Activated B cell treated with CpG ODN at 0.5 μM for 24 hours (primary cell): ENCODE data around the gene SUGCT. TPM values are rescaled to one million over a fixed set of nuclear protein-coding genes. Genes with fewer than 3 reads are reported as not detected.
"Not testable (repeated sequence)": the region's sequence is repeated elsewhere in the genome, so short reads cannot be mapped to it uniquely, and the experiment has no call there.

Experiments used
- ATAC-seq: fragments of 200-7000 bp; cut with Tn5 transposase; one replicate; pipeline ENCODE4 v1.10.0; 2021; ENCODE audit warnings: low read depth, mild to moderate bottlenecking, moderate library complexity
- CTCF ChIA-PET: fragments of 350-600 bp; sonication (Branson Sonifier 250); formaldehyde crosslinking; loops from one replicate; lab custom pipeline; 2021; ENCODE audit warnings: antibody characterized with exemption; lab: Charles Lee
- POLR2A ChIA-PET: fragments of 350-600 bp; sonication (Branson Sonifier 250); formaldehyde crosslinking; loops from one replicate; lab custom pipeline; 2021; ENCODE audit warnings: antibody characterized with exemption; lab: Charles Lee
- DNase-seq: peaks from one replicate; pipeline ENCODE4 v3.0.0; 2022
- H3K27ac Mint-ChIP-seq: one replicate; pipeline ENCODE4 v1.8.0; 2020; ENCODE audit warnings: mixed read lengths
- H3K27me3 Mint-ChIP-seq: one replicate; pipeline ENCODE4 v1.8.0; 2021; ENCODE audit warnings: mixed read lengths
- H3K36me3 Mint-ChIP-seq: one replicate; pipeline ENCODE4 v1.8.0; 2021; ENCODE audit warnings: low read depth, mixed read lengths
- H3K4me1 Mint-ChIP-seq: one replicate; pipeline ENCODE4 v1.8.0; 2021; ENCODE audit warnings: mixed read lengths
- H3K4me3 Mint-ChIP-seq: one replicate; pipeline ENCODE4 v1.8.0; 2020; ENCODE audit warnings: mild to moderate bottlenecking, mixed read lengths
- H3K9me3 Mint-ChIP-seq: one replicate; pipeline ENCODE4 v1.8.0; 2020; ENCODE audit warnings: mixed read lengths
- intact Hi-C: fragments of 100-400 bp; cut with micrococcal nuclease; formaldehyde crosslinking; loops from one replicate; pipeline ENCODE4 v1.15.1; 2024
- total RNA-seq: library from RNA; stranded (reverse); gene quantifications from 2 replicates; pipeline ENCODE4 v1.2.3, GENCODE V29; 2022
- TF ChIP-seq, protein P1 (sequence below): fragments of 200-600 bp; IDR thresholded peaks from one replicate; pipeline ENCODE4 v1.8.0; 2022; ENCODE audit warnings: antibody characterized with exemption, mild to moderate bottlenecking

The SUGCT gene
- total RNA-seq, 1 donor from 2014 or later: 1.3 TPM

DNA sequence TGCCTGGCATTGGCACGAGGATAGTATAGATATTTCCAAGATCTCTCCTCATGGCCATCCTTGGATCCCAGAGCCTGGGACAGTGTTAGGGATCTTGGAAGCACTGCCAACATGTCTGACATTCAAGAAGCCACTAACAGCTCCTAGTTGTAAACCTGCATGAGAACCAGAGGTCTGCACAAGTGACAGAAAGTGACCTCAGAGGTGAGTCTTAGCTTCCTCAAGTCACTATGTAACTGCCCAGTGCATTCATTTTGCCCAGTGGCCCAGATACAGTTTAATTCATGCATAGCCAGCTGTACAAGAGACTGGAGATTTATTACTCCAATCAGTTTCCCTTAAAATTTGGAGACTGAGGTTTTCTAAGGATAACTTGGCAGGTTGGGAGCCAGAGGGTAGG lies 16.7 kb downstream of the SUGCT start:
- Mint-ChIP-seq H3K4me1 (no peaks in the 10 kb centered on the region), H3K36me3 (no peaks in the 10 kb centered on the region), H3K9me3 (no peaks in the 10 kb centered on the region), H3K27ac (no peak overlapping the region), H3K27me3 (peaks cover 13% of the 10 kb centered on the region), H3K4me3 (no peak overlapping the region)
- intact Hi-C loops: no loop called here
- DNase-seq (no peak), ATAC-seq (no peak)
- POLR2A ChIA-PET: no interaction called here
- TF ChIP-seq, protein P1, sequence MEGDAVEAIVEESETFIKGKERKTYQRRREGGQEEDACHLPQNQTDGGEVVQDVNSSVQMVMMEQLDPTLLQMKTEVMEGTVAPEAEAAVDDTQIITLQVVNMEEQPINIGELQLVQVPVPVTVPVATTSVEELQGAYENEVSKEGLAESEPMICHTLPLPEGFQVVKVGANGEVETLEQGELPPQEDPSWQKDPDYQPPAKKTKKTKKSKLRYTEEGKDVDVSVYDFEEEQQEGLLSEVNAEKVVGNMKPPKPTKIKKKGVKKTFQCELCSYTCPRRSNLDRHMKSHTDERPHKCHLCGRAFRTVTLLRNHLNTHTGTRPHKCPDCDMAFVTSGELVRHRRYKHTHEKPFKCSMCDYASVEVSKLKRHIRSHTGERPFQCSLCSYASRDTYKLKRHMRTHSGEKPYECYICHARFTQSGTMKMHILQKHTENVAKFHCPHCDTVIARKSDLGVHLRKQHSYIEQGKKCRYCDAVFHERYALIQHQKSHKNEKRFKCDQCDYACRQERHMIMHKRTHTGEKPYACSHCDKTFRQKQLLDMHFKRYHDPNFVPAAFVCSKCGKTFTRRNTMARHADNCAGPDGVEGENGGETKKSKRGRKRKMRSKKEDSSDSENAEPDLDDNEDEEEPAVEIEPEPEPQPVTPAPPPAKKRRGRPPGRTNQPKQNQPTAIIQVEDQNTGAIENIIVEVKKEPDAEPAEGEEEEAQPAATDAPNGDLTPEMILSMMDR: no peak
- CTCF ChIA-PET: no interaction called here

GRCh38 chr7:40156988-40157387 lies 22.2 kb downstream of the SUGCT start:
- Mint-ChIP-seq H3K9me3 (no peaks in the 10 kb centered on the region), H3K4me3 (no peak overlapping the region), H3K27me3 (no peaks in the 10 kb centered on the region), H3K27ac (no peak overlapping the region), H3K36me3 (no peaks in the 10 kb centered on the region), H3K4me1 (no peaks in the 10 kb centered on the region)
- CTCF ChIA-PET: no interaction called here
- POLR2A ChIA-PET: no interaction called here
- TF ChIP-seq, protein P1: no peak
- ATAC-seq: no peak
- intact Hi-C loops: no loop called here
- DNase-seq: no peak

GRCh38 chr7:40162516-40162915 lies 27.7 kb downstream of the SUGCT start:
- DNase-seq (no peak), ATAC-seq (no peak)
- POLR2A ChIA-PET: no interaction called here
- intact Hi-C loops: no loop called here
- H3K9me3 Mint-ChIP-seq: no peaks in the 10 kb centered on the region
- no peak overlapping the region for H3K27ac Mint-ChIP-seq
- no peaks in the 10 kb centered on the region for H3K27me3 Mint-ChIP-seq
- no peaks in the 10 kb centered on the region for H3K36me3 Mint-ChIP-seq
- CTCF ChIA-PET: interaction anchor here (0.7 kb wide), 1 partner anchor 8 kb away, joined by 3 read pairs; no protein-coding TSS in a partner anchor
- no peak overlapping the region for H3K4me3 Mint-ChIP-seq
- H3K4me1 Mint-ChIP-seq: no peaks in the 10 kb centered on the region
- TF ChIP-seq, protein P1: no peak

GRCh38 chr7:40165216-40165615 lies 30.4 kb downstream of the SUGCT start:
- intact Hi-C loops: no loop called here
- no peaks in the 10 kb centered on the region for H3K36me3 Mint-ChIP-seq
- ATAC-seq (no peak), DNase-seq (no peak)
- H3K27me3 Mint-ChIP-seq: no peaks in the 10 kb centered on the region
- H3K9me3 Mint-ChIP-seq: no peaks in the 10 kb centered on the region
- no peaks in the 10 kb centered on the region for H3K4me1 Mint-ChIP-seq
- H3K4me3 Mint-ChIP-seq: no peak overlapping the region
- TF ChIP-seq, protein P1: no peak
- H3K27ac Mint-ChIP-seq: no peak overlapping the region
- ChIA-PET CTCF (no interaction called here), POLR2A (no interaction called here)

DNA sequence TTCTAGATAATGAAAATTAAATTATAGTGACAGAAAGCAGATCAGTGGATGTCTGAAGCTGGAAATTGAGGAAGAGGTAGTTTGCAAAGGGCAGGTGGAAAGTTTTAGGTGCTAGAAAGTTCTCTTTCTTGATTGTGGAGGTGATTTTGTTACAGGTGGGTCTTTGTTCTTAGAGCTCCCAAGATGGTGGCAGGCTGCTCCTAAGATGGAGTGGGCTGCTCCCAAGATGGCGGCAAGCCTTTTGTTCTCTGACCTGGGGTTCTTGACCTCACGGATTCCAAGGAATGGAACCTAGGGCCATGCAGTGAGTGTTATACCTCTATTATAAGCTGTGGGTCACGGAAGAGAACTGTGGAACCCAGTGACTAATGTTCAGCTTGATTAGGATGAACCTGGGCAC lies 32.5 kb downstream of the SUGCT start:
- H3K4me1 Mint-ChIP-seq: no peaks in the 10 kb centered on the region
- no peak overlapping the region for H3K4me3 Mint-ChIP-seq
- H3K36me3 Mint-ChIP-seq: no peaks in the 10 kb centered on the region
- ChIA-PET CTCF (no interaction called here), POLR2A (no interaction called here)
- intact Hi-C loops: no loop called here
- H3K9me3 Mint-ChIP-seq: no peaks in the 10 kb centered on the region
- no peak overlapping the region for H3K27ac Mint-ChIP-seq
- no peaks in the 10 kb centered on the region for H3K27me3 Mint-ChIP-seq
- TF ChIP-seq, protein P1: no peak
- DNase-seq (no peak), ATAC-seq (no peak)

DNA sequence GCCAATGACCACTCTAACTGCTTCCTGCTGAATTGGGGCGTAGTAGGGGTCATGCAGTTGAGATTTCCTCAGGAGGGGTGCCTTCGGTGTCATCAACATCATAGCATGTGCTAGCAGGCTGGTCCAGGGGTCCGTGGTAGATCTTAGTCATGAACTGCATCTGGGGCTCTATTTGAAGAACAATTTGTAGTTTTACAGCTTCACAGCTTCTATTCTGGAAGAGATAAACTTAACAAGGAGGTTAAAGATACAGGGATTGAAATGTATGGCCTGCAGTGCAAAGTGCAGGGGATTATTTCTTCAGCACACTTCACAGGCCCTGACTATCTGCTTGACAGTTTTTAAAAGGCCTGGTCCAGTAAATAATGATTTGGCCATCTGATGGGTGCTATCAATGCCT lies 33.5 kb downstream of the SUGCT start:
- CTCF ChIA-PET, ATAC-seq, H3K4me3 Mint-ChIP-seq, H3K27me3 Mint-ChIP-seq, intact Hi-C loops, H3K9me3 Mint-ChIP-seq, H3K27ac Mint-ChIP-seq, POLR2A ChIA-PET, H3K36me3 Mint-ChIP-seq, DNase-seq, H3K4me1 Mint-ChIP-seq: not testable (repeated sequence)

DNA sequence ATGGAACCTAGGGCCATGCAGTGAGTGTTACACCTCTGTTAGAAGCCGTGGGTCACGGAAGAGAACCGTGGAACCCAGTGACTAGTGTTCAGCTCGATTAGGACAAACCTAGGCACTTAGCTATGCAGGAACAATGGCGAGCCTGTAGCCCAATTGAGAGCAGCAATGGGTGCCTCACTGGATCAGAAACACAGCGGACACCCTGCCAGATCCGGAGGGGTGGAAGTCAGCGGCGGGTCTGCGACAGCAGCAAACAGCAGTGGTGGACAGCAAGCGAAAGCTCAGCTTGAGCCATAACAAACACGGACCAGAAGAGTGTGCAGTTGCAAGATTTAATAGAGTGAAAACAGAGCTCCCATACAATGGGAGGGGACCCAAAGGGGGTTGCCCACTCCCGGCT lies 38.3 kb downstream of the SUGCT start:
- H3K4me3 Mint-ChIP-seq, CTCF ChIA-PET, H3K9me3 Mint-ChIP-seq, DNase-seq, H3K27me3 Mint-ChIP-seq, intact Hi-C loops, H3K36me3 Mint-ChIP-seq, ATAC-seq, H3K4me1 Mint-ChIP-seq, POLR2A ChIA-PET, H3K27ac Mint-ChIP-seq: not testable (repeated sequence)

DNA sequence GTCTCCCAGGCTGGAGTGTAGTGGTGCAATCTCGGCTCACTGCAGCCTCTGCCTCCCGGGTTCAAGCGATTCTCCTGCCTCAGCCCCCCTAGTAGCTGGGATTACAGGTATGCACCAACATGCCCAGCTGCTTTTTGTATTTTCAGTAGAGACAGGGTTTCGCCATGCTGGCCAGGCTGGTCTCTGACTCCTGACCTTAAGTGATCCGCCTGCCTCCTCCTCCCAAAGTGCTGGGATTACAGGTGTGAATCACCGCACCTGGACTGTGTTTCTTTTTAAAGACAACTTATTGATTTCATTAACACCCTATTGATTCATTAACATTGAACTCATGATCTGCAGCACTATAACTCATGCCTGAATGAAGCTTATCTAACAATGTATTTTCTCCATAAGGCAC lies 40.5 kb downstream of the SUGCT start:
- H3K4me3 Mint-ChIP-seq, ATAC-seq, H3K4me1 Mint-ChIP-seq, POLR2A ChIA-PET, intact Hi-C loops, H3K36me3 Mint-ChIP-seq, H3K27ac Mint-ChIP-seq, H3K9me3 Mint-ChIP-seq, H3K27me3 Mint-ChIP-seq, DNase-seq, CTCF ChIA-PET: not testable (repeated sequence)
